Measurements from ENCODE around the gene TREH. TPM values are rescaled to one million over a fixed set of nuclear protein-coding genes. Genes with fewer than 3 reads are reported as not detected.
A peak's percentile ranks its signal among the peaks of the same experiment; 100 is the strongest.

The TREH gene
- total RNA-seq, 1 experiment from 2014 or later, result 0.05 TPM

GRCh38 chr11:118620529-118621070, 58.9 kb downstream of the TREH start:
- ChIA-PET CTCF (interaction anchor here (1.2 to 2.3 kb wide), 2 partner anchors 9 to 12 kb away, joined by 7 to 8 read pairs; no protein-coding TSS in a partner anchor), POLR2A (interaction anchor here (0.5 to 0.7 kb wide), 2 partner anchors 25 to 80 kb away, joined by 3 to 8 read pairs; no protein-coding TSS in a partner anchor)
- Histone ChIP-seq H3K27me3 (ENCODE audit: control insufficient read depth, insufficient read depth, low read length) (no peaks in the 10 kb centered on the region), H3K4me3 (ENCODE audit: low read depth in 2 of 2, low read length in 2 of 2) (peak overlapping the region; percentile 67 to 98), H3K4me1 (ENCODE audit: control insufficient read depth, insufficient read depth, low read length) (peaks cover 38% of the 10 kb centered on the region), H3K9me3 (ENCODE audit: control insufficient read depth, insufficient read depth, low read depth, low read length) (no peaks in the 10 kb centered on the region), H3K36me3 (ENCODE audit: control insufficient read depth, insufficient read depth, low read length) (0 out of 2 replicates have a peak, but pooled peaks cover under 1% of the 10 kb centered on the region), H3K27ac (ENCODE audit: low read length) (peak overlapping the region; percentile 96)
- in situ Hi-C loops (cut with HindIII; ENCODE audit: low pct_unique_long_range_greater_than_20kb, low sequenced_read_pairs), result no loop called here
- peak; percentile 80 for ATAC-seq
- BruUV-seq (replicated peaks), result no TSS peak
- no peak for DNase-seq (ENCODE audit: low read depth, low spot score)
- intact Hi-C loops (cut with micrococcal nuclease; ENCODE audit: unreplicated experiment), result no loop called here
- TF ChIP-seq POLR2AphosphoS5 (IDR thresholded peaks at IDR 0.05; ENCODE audit: low read depth, low read length) (peak; percentile 85), REST (IDR thresholded peaks at IDR 0.05; ENCODE audit: insufficient read depth in 1 of 2, low read depth in 2 of 2, low read length in 1 of 2) (no peak)

GRCh38 chr11:118619444-118620197, 59.8 kb downstream of the TREH start:
- H3K4me1 ChIP-seq (ENCODE audit: control insufficient read depth, insufficient read depth, low read length), result peaks cover 42% of the 10 kb centered on the region
- BruUV-seq (replicated peaks), result no TSS peak

More at GRCh38 chr11:118619444-118620197, 59.8 kb downstream of the TREH start:
- intact Hi-C loops (cut with micrococcal nuclease; ENCODE audit: unreplicated experiment) (no loop called here), in situ Hi-C loops (cut with HindIII; ENCODE audit: low pct_unique_long_range_greater_than_20kb, low sequenced_read_pairs) (no loop called here)
- Histone ChIP-seq H3K4me3 (ENCODE audit: low read depth in 2 of 2, low read length in 2 of 2) (peak overlapping the region; percentile 67 to 98; a peak in 3 of 4 replicates), H3K36me3 (ENCODE audit: control insufficient read depth, insufficient read depth, low read length) (no peaks in the 10 kb centered on the region), H3K9me3 (ENCODE audit: control insufficient read depth, insufficient read depth, low read depth, low read length) (no peaks in the 10 kb centered on the region), H3K27me3 (ENCODE audit: control insufficient read depth, insufficient read depth, low read length) (no peaks in the 10 kb centered on the region), H3K27ac (ENCODE audit: low read length) (peak overlapping the region; percentile 96; the same call in 1 of the 2 replicates)
- CTCF ChIA-PET, result no interaction called here
- POLR2A ChIA-PET, result interaction anchor here (0.6 kb wide), 1 partner anchor 10 kb away, joined by 11 read pairs; no protein-coding TSS in a partner anchor
- ATAC-seq (no peak), DNase-seq (ENCODE audit: low read depth, low spot score) (no peak)
- TF ChIP-seq CTCF (IDR thresholded peaks at IDR 0.05) (no peak), TCF7L2 (IDR thresholded peaks at IDR 0.05; ENCODE audit: low read depth, low read length) (no peak), POLR2AphosphoS5 (IDR thresholded peaks at IDR 0.05; ENCODE audit: low read depth, low read length) (no peak), SIN3A (IDR thresholded peaks at IDR 0.05; ENCODE audit: borderline replicate concordance, insufficient read depth, low read depth, low read length) (no peak), REST (IDR thresholded peaks at IDR 0.05; ENCODE audit: insufficient read depth in 1 of 2, low read depth in 2 of 2, low read length in 1 of 2) (no peak)
